Epithelial cell of prostate (primary cell): ENCODE data around the gene ASB8.
"Not testable (repeated sequence)": the region's sequence is repeated elsewhere in the genome, so short reads cannot be mapped to it uniquely, and the experiment has no call there.

Experiments used
- DNase-seq: peaks from one replicate; pipeline ENCODE4 v3.0.0-alpha.2; 2011; ENCODE audit warnings: low read depth, low spot score
- H3K27ac ChIP-seq: fragments of 450-650 bp; 2 replicates; pipeline ENCODE4 v1.5.1; 2017; ENCODE audit warnings: mild to moderate bottlenecking

Gene ASB8

GRCh38 chr12:48111312-48111693, 46.0 kb downstream of the ASB8 start:
- DNase-seq, H3K27ac ChIP-seq: not testable (repeated sequence)

- no peak for DNase-seq
- H3K27ac ChIP-seq: no peak overlapping the region
Measured at GRCh38 chr12:48110691-48111311, 46.5 kb downstream of the ASB8 start.

GRCh38 chr12:48109424-48109823, 47.9 kb downstream of the ASB8 start:
- DNase-seq: no peak
- H3K27ac ChIP-seq: no peak overlapping the region

GRCh38 chr12:48106681-48107613, 50.4 kb downstream of the ASB8 start:
- peak overlapping the region; percentile 89 for H3K27ac ChIP-seq
- DNase-seq: no peak

GRCh38 chr12:48105867-48106680, 51.2 kb downstream of the ASB8 start, which contains the start of gene SENP1:
Gene SENP1, minus strand, starts transcription at chr12:48106079. Its CDS starts 4,607 bp downstream, at chr12:48101472.
- peak within 1 kb of the TSS; percentile 89 for H3K27ac ChIP-seq
- DNase-seq: peak; percentile 14

- DNase-seq: no peak
Measured at GRCh38 chr12:48105321-48105866, 51.9 kb downstream of the ASB8 start.

GRCh38 chr12:48104531-48104930, 52.8 kb downstream of the ASB8 start:
- no peak overlapping the region for H3K27ac ChIP-seq
- DNase-seq: no peak

More at GRCh38 chr12:48105321-48105866, 51.9 kb downstream of the ASB8 start:
- peak overlapping the region; percentile 89 for H3K27ac ChIP-seq
